SK-N-SH (cell line): Measurements from ENCODE around the gene MYRF.

Experiments used
- EP300 ChIP-seq, 2 experiments: IDR thresholded peaks; 2 replicates each; pipeline versions ENCODE4 v1.4.0 to v1.6.1; 2012; ENCODE audit warnings: borderline replicate concordance in 1 of 2, low read depth in 1 of 2, low read length in 1 of 2
- FOXJ3 ChIP-seq: sonication (generic); formaldehyde crosslinking; IDR thresholded peaks from 2 replicates; pipeline ENCODE4 v1.5.1; 2020; ENCODE audit warnings: mild to moderate bottlenecking, missing genetic modification reagents
- RAD21 ChIP-seq: IDR thresholded peaks from 2 replicates; pipeline ENCODE4 v1.6.1; 2012; ENCODE audit warnings: mild to moderate bottlenecking, low read length
- SIN3A ChIP-seq: IDR thresholded peaks from 2 replicates; pipeline ENCODE4 v1.6.1; 2012; ENCODE audit warnings: low read depth, mild to moderate bottlenecking, low read length, moderate library complexity, borderline replicate concordance
- SMC3 ChIP-seq: IDR thresholded peaks from 2 replicates; pipeline ENCODE4 v1.6.1; 2012; ENCODE audit warnings: low read depth, low read length, improper control_type of control experiment
- YY1 ChIP-seq: IDR thresholded peaks from 2 replicates; pipeline ENCODE4 v1.4.0; 2012; ENCODE audit warnings: low read depth, mild to moderate bottlenecking
- TF ChIP-seq, protein P1 (sequence below): fragments of 200-600 bp; sonication (generic); IDR thresholded peaks from 2 replicates; pipeline ENCODE4 v1.6.1; 2017; ENCODE audit warnings: antibody characterized with exemption, mild to moderate bottlenecking, moderate library complexity
- TF ChIP-seq, protein P2 (sequence below): IDR thresholded peaks from 2 replicates; pipeline ENCODE4 v1.4.0; 2012; ENCODE audit warnings: low read depth
- TF ChIP-seq, protein P3 (sequence below): IDR thresholded peaks from 2 replicates; pipeline ENCODE4 v1.6.1; 2012; ENCODE audit warnings: mild to moderate bottlenecking, low read depth, low read length, moderate library complexity
- TF ChIP-seq, protein P4 (sequence below): fragments of 150-350 bp; IDR thresholded peaks from 2 replicates; pipeline ENCODE4 v1.6.1; 2017; ENCODE audit warnings: antibody characterized with exemption, low read length, low read depth, borderline replicate concordance

DNA sequence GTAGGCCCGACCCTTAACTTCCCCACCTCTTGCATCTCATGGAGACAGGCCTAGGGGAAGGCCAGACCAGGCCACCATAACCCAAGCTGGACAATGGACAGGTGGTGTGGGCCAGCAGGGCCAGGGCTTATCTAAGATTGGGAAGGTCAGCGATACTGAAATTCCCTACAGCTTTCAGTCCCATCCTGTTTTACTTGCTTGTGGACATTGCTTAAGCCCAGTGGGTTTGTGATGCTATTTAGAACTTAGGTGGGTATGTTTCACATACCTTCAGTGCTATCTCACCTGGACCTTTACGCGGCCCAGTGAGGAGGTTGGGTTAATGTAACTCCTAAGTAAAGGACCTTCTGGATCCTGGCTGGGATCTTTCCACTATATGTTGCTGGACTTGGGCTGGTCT is 77.4 kb downstream of the MYRF start:
- TF ChIP-seq, protein P1, sequence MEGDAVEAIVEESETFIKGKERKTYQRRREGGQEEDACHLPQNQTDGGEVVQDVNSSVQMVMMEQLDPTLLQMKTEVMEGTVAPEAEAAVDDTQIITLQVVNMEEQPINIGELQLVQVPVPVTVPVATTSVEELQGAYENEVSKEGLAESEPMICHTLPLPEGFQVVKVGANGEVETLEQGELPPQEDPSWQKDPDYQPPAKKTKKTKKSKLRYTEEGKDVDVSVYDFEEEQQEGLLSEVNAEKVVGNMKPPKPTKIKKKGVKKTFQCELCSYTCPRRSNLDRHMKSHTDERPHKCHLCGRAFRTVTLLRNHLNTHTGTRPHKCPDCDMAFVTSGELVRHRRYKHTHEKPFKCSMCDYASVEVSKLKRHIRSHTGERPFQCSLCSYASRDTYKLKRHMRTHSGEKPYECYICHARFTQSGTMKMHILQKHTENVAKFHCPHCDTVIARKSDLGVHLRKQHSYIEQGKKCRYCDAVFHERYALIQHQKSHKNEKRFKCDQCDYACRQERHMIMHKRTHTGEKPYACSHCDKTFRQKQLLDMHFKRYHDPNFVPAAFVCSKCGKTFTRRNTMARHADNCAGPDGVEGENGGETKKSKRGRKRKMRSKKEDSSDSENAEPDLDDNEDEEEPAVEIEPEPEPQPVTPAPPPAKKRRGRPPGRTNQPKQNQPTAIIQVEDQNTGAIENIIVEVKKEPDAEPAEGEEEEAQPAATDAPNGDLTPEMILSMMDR: no peak
- TF ChIP-seq, protein P2, sequence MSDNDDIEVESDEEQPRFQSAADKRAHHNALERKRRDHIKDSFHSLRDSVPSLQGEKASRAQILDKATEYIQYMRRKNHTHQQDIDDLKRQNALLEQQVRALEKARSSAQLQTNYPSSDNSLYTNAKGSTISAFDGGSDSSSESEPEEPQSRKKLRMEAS: no peak
- TF ChIP-seq YY1 (no peak), SMC3 (no peak), RAD21 (no peak), SIN3A (no peak), EP300 (IDR thresholded peaks at IDR 0.05; ENCODE audit: borderline replicate concordance in 1 of 2, low read depth in 1 of 2, low read length in 1 of 2) (no peak), FOXJ3 (CRISPR knock-in tag) (no peak)
- TF ChIP-seq, protein P3, sequence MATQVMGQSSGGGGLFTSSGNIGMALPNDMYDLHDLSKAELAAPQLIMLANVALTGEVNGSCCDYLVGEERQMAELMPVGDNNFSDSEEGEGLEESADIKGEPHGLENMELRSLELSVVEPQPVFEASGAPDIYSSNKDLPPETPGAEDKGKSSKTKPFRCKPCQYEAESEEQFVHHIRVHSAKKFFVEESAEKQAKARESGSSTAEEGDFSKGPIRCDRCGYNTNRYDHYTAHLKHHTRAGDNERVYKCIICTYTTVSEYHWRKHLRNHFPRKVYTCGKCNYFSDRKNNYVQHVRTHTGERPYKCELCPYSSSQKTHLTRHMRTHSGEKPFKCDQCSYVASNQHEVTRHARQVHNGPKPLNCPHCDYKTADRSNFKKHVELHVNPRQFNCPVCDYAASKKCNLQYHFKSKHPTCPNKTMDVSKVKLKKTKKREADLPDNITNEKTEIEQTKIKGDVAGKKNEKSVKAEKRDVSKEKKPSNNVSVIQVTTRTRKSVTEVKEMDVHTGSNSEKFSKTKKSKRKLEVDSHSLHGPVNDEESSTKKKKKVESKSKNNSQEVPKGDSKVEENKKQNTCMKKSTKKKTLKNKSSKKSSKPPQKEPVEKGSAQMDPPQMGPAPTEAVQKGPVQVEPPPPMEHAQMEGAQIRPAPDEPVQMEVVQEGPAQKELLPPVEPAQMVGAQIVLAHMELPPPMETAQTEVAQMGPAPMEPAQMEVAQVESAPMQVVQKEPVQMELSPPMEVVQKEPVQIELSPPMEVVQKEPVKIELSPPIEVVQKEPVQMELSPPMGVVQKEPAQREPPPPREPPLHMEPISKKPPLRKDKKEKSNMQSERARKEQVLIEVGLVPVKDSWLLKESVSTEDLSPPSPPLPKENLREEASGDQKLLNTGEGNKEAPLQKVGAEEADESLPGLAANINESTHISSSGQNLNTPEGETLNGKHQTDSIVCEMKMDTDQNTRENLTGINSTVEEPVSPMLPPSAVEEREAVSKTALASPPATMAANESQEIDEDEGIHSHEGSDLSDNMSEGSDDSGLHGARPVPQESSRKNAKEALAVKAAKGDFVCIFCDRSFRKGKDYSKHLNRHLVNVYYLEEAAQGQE: no peak
- TF ChIP-seq, protein P4, sequence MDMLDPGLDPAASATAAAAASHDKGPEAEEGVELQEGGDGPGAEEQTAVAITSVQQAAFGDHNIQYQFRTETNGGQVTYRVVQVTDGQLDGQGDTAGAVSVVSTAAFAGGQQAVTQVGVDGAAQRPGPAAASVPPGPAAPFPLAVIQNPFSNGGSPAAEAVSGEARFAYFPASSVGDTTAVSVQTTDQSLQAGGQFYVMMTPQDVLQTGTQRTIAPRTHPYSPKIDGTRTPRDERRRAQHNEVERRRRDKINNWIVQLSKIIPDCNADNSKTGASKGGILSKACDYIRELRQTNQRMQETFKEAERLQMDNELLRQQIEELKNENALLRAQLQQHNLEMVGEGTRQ: no peak
